OCI-LY7 (cell line): Measurements from ENCODE around the gene HOXA7.

Source experiments
- CTCF ChIP-seq: fragments of 200-600 bp; sonication (generic); conservative IDR thresholded peaks from 2 replicates; pipeline ENCODE4 v1.5.1; 2014; ENCODE audit warnings: mild to moderate bottlenecking, antibody characterized with exemption, low read length, moderate library complexity, mixed read lengths
- EZH2phosphoT487 ChIP-seq: fragments of 200-600 bp; sonication (generic); IDR thresholded peaks from 2 replicates; pipeline ENCODE4 v1.6.1; 2018; ENCODE audit warnings: low read depth, borderline replicate concordance, mild to moderate bottlenecking, mixed run types, antibody characterized with exemption, low read length, moderate library complexity, mixed read lengths

- TF ChIP-seq CTCF = no peak
- TF ChIP-seq EZH2phosphoT487 = no peak
Measured at GRCh38 chr7:27193335-27194001, 37.0 kb upstream of the HOXA7 start.
